Right renal pelvis (tissue), 4 donors: ENCODE measurements around the gene ARHGAP32. TPM values are rescaled to one million over a fixed set of nuclear protein-coding genes. Genes with fewer than 3 reads are reported as not detected.
"Not testable (repeated sequence)": the region's sequence is repeated elsewhere in the genome, so short reads cannot be mapped to it uniquely, and the experiment has no call there.

ENCODE experiments used
- DNase-seq, 4 donors: peaks; one replicate each; pipeline ENCODE4 v3.0.0-alpha.2; 2013; ENCODE audit warnings: low read depth in 4 of 4, low spot score in 3 of 4, missing footprints in 1 of 4
- polyA plus RNA-seq, 4 donors: library from polyadenylated mRNA; unstranded; fragments of 120-200 nt; gene quantifications; one replicate each; pipeline ENCODE4 v1.2.1, GENCODE V29; 2013; ENCODE audit not compliant: insufficient read length in 4 of 4

ARHGAP32 gene
- polyA plus RNA-seq, 4 donors: 14.7 to 20.2 (median 17.8) TPM

- DNase-seq: no peak
Measured at GRCh38 chr11:129041611-129042018, 150.5 kb downstream of the ARHGAP32 start.

DNA sequence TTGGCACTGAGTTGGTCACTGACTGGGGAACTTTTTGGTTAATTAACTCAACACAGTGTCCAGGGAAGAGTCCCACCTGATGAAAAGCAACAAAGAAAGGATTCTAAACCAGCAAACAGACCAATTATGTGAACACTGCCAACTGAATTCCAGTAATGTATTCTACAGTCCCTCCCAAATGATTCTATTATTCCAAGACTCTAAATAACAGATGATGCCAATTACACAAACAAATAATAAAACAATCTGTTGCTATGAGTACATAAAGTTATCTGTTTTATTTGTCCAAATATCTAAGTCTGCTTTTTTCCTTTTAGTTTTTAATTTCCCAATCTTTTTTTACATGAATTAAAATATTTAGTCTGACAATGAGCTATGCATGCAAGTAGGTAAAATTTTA is 151.2 kb downstream of the ARHGAP32 start:
- no peak for DNase-seq

DNA sequence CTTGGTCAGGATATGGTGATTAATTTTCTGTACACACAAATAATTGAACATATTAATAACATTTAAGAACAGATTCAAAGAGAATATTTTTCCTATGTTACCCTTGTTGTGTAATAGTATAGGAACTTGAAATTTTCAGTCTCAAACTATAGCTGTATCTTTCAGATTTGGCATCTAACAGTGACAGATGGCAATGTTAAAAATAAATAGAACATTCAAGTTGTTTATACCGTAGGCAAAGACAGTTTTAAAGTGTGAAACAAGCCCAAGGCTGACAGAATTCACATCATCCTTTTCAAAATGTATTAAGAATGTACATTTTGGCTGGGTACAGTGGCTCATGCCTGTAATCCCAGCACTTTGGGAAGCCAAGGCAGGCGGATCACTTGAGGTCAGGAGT is 156.9 kb downstream of the ARHGAP32 start:
- DNase-seq: no peak

DNA sequence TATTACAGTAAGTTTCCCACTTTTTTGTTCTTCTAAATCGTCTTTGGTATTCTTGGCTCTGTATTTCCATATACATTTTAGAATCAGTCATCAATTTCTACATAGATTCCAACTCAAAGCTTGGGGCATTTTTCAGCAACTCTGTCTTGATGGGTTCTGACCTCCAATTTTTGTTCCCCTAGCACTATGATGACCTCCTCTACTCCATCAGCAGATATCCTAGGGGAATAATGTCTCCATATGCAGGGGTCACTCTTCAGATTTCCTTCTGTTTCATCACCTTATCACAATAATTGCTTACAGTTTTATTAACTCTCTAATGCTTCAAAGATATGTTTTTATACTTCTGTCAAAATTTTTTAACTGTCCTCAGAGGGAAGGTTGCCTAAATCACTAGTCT is 158.1 kb downstream of the ARHGAP32 start:
- no peak for DNase-seq

GRCh38 chr11:129023968-129024676 is 168.0 kb downstream of the ARHGAP32 start:
- peak; percentile 8 to 30 (median 22) for DNase-seq

GRCh38 chr11:129021295-129021694 is 170.8 kb downstream of the ARHGAP32 start:
- DNase-seq: no peak

- DNase-seq: no peak
Measured at GRCh38 chr11:129018991-129019390, 173.1 kb downstream of the ARHGAP32 start.

- DNase-seq: no peak
Measured at GRCh38 chr11:129018126-129018525, 174.0 kb downstream of the ARHGAP32 start.

DNA sequence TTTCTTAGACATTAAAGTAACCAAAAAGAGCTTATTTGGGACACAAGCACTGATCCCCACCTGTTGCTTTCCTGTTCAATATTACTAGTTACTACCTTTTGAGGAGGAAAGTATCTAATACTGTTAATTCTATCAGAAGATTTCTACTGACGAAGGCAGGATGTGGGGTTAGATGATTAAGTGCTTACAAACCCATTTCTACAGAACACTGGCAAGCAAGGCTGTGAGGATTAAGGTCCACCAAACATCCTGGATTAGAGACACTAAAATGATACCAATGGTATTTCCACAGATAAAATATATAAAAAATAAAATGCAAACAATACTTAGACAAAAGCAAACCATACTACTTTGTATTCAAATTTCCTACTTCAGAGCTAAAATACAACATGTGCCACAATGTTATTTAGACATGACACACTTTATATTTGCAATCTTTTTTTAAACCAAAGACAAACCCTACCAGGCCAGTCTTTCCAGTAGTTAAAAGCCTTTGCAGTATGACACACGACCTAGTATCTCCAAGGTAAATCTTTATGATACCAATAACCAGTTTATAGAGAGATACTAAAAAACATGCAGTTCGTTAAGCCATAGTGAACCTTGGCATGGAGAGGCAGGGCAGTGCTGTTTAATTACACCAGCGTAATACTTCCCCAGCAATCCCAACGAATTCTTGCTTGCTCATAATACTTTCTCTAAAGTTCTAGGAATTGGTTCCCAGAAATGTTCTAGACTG is 178.2 kb downstream of the ARHGAP32 start:
- DNase-seq: no peak

- no peak for DNase-seq
Measured at GRCh38 chr11:129012880-129013279, 179.2 kb downstream of the ARHGAP32 start.

DNA sequence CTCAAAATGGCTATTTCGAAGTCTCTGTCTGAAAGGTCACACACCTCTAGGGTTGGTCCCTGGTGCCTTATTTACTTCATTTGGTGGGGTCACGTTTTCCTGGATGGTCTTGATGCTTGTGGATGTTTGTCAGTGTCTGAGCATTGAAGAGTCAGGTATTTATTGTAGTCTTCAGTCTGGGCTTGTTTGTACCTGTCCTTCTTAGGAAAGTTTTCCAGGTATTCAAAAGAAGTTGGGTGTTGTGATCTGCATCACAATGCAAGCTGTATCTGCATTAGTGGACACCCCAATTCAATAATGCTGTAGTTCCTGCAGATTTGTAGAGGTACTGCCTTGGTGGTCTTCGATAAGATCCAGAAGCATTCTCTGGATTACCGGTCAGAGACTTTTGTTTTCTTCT is 186.0 kb downstream of the ARHGAP32 start:
- no peak for DNase-seq

DNA sequence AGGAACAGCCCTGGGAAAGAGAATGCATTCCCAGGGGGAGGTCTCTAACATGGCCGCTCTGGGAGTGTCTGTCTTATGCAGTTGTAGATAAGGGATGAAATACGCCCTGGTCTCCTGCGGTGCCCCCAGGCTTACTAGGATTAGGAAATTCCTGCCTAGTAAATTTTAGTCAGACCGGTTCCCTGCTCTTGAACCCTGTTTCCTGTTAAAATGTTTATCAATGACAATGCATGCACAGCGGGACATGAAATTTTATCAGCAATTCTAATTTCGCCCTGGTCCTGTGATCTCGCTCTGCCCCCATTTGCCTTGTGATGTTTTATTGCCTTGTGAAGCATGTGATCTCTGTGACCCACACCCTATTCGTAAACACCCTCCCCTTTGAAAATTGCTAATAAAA is 193.0 kb downstream of the ARHGAP32 start:
- not testable (repeated sequence) for DNase-seq

DNA sequence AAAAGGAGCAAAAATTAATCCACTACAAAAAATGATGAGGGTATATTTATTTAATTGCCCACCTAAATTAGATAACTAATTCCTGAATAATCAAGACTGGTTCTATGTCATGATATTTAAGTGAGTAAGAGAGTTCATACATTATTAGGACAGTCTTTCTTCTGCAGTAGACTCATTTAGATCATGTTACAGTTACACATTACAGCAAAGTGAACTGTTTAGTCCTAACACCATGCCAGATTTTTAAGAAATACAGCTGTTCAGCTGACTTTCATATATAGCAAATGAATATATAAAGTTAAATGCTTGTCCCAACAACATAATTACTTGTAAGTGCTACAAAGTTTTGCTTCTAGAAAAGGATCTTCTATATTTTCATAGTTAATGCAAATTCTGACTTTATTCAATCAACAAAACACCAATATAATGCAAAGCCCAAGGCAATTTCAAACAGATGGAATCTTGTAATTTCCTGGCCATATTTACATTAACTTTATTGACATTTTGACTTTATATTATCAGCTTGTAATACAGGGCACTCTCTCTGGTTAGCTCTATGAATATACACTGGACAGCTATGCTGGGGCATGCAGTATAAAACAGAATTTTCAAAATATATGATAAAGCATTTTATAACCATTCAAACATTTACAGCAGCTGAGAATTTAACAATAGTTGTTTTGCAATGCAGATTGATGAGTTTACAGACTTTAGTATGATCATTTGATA is 203.7 kb downstream of the ARHGAP32 start:
- DNase-seq: no peak

DNA sequence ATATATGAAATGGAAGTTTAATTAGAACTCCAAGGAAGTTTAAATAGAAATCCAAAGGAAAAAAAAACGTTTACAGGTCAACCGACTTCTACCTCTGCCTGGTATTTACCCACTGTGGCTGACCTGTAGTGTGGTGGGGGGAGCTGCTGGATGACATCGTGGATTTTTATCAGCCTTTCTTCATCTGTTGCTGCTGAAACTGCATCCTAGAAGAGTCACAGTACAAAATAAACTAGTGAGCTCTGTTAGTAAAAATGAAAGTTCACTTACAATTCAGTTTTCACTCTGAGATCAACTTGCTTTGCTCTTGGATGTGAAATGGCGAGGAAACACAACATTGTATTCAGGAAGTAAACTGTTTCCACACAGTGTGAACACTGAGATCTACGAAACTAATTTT is 206.2 kb downstream of the ARHGAP32 start:
- DNase-seq: no peak

DNA sequence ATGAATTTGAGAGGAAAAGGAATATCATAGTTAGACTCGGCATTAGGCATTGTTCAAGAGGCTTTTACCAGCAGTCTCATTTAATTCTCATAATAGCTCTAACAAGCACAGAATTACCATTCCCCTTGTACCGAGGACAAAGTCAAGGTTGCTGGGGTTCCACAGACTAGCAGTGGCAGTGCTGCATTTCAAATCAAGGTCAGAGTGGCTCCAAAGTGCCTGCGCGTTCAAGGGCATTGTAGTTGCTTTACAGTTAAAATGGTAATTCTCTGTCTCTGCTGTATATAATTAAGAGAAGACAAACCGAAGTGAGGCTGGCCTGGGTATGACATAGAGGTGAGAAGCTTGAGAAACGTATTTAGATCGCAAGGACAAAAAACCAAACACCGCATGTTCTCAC is 209.1 kb downstream of the ARHGAP32 start:
- DNase-seq: no peak

- DNase-seq: no peak
Measured at GRCh38 chr11:128981254-128981653, 210.9 kb downstream of the ARHGAP32 start.

- DNase-seq: no peak
Measured at GRCh38 chr11:128970598-128971190, 221.4 kb downstream of the ARHGAP32 start.

DNA sequence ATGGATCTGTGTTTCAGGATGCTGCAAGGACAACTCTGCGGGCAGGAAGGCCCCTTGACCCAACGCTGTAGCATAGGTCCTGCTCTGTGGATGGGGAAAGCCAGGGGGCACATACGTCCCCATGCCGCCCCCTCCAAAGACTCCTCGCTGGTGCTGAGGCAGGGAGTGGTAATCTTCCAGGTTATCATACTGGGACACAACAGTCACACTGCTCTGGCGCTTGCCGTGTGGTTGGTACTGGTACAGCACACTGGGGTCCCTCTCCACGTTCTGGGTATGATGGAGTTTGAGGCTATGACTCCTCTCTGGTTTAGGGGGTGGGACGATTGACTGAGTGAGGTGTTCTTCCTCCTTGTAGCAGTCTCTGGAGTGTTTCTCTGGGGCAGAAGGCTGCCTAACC is 223.2 kb downstream of the ARHGAP32 start:
- DNase-seq: no peak

DNA sequence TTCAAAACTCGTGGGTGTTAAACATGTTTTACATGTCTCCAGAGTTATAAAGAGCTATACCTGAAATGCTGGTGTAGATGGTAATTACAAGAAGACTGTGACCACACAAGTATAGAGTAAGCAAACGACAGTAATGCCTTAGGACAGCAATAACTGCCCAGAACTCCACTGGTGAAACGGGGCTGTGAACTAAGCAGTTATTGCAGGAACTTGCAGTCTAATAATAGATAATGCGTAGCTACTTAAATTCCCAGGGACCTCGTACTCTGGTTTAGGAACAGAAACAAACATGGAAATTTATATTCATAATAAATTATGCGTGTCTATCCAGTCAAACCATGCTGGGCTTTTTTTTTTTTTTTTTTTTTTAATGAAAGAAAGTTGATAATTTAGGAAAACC is 224.5 kb downstream of the ARHGAP32 start:
- DNase-seq: no peak

GRCh38 chr11:128965485-128965884 is 226.6 kb downstream of the ARHGAP32 start:
- no peak for DNase-seq

- no peak for DNase-seq
Measured at GRCh38 chr11:128964463-128964930, 227.6 kb downstream of the ARHGAP32 start.
